Measurements from ENCODE around the gene KIF12. TPM values are rescaled to one million over a fixed set of nuclear protein-coding genes. Genes with fewer than 3 reads are reported as not detected.

KIF12 gene
- total and polyA plus RNA-seq, 4 donors = 0.47 to 6.7 (median 4.8) TPM

DNA sequence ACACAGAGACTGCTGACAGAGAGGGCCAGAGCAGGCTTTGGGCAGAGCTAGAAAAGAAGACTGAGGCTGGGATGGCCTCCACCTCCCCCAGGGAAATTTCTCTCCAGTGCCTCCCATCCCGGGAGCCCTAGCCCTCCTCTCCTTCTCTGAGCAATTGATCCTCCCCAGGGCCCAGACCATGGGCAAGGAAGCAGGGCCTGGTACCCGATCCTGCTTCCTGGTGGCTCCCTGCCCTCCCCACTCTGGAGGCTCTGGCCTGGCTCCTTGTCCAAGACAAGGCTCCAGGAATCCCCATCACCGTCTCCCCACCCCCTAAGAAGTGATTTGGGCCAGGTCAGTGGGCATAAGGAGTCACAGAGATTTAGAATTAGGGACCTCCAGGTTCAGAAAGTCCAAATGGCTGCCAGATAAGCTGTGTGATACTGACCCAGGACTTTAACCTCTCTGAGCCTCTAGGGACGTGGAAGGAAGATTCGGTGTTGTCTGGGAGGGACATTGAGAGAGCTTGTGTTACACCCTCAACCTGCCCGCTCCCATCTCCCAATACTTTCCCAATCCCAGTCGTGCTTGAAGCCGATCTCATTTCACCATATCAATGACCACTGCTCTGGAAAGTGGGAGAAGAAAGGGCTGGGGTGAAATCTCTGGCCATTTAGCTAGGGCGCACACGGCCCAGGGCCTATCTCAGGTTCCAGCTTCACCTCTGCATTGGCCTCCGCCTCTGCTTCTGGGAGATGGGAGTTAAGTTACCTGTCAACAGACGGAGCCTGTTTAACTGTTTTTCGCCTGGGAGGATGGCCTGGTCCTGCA, 25.8 kb upstream of the KIF12 start:
- no peak overlapping the region for H3K27ac ChIP-seq (ENCODE audit: low read depth in 1 of 2, low read length in 1 of 2)
- no peaks in the 10 kb centered on the region for H3K36me3 ChIP-seq (ENCODE audit: control insufficient read depth in 4 of 4, insufficient read depth in 4 of 4, low read length in 4 of 4)
- H3K27me3 ChIP-seq (ENCODE audit: control insufficient read depth in 3 of 3, insufficient read depth in 3 of 3, low read length in 2 of 3) = no peaks in the 10 kb centered on the region
- ATAC-seq (ENCODE audit: insufficient read depth, low FRiP score) (no peak), DNase-seq (no peak)
- H3K4me3 ChIP-seq = no peak overlapping the region
- no peak overlapping the region for H3K9ac ChIP-seq (ENCODE audit: insufficient read depth in 1 of 2, low read length in 2 of 2)
- peaks cover 0 to 28% (median 17%) of the 10 kb centered on the region in 5 donors for H3K4me1 ChIP-seq (ENCODE audit: control insufficient read depth in 5 of 5, insufficient read depth in 5 of 5, low read length in 5 of 5)
- WGBS, 2 donors = 86 to 88% methylated on average over 13 of the region's 13 CpGs
- peaks cover 0 to 10% (median 1%) of the 10 kb centered on the region in 4 donors for H3K9me3 ChIP-seq (ENCODE audit: control insufficient read depth in 4 of 4, insufficient read depth in 3 of 4, low read length in 3 of 4)
- TF ChIP-seq, protein P1, sequence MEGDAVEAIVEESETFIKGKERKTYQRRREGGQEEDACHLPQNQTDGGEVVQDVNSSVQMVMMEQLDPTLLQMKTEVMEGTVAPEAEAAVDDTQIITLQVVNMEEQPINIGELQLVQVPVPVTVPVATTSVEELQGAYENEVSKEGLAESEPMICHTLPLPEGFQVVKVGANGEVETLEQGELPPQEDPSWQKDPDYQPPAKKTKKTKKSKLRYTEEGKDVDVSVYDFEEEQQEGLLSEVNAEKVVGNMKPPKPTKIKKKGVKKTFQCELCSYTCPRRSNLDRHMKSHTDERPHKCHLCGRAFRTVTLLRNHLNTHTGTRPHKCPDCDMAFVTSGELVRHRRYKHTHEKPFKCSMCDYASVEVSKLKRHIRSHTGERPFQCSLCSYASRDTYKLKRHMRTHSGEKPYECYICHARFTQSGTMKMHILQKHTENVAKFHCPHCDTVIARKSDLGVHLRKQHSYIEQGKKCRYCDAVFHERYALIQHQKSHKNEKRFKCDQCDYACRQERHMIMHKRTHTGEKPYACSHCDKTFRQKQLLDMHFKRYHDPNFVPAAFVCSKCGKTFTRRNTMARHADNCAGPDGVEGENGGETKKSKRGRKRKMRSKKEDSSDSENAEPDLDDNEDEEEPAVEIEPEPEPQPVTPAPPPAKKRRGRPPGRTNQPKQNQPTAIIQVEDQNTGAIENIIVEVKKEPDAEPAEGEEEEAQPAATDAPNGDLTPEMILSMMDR (IDR thresholded peaks at IDR 0.05; ENCODE audit: control extremely low read depth, extremely low read depth) = no peak

DNA sequence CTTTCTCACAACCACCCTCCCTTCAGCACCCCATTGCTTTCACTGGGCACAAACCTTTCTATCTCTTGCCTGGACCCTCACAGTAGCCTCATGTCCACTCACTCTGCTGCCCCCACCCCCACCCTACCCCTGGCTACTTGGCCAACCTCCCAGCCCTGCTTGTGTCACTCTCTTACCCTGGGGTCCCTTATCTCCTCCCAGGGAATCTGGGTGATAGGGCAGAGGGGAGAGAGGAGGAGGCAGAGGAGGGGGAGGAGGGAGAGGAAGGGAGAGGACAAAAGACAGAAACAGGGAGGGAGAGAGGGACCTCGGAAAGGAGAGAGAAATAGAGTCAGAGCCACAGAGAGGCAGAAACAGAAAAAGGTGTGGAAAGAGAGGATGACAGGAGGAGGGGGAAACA, 25.0 kb upstream of the KIF12 start:
- Histone ChIP-seq H3K9me3 (ENCODE audit: control insufficient read depth in 4 of 4, insufficient read depth in 3 of 4, low read length in 3 of 4) (peaks cover 0 to 10% (median 1%) of the 10 kb centered on the region in 4 donors), H3K9ac (ENCODE audit: insufficient read depth in 1 of 2, low read length in 2 of 2) (no peak overlapping the region), H3K4me3 (no peak overlapping the region), H3K27ac (ENCODE audit: low read depth in 1 of 2, low read length in 1 of 2) (no peak overlapping the region), H3K4me1 (ENCODE audit: control insufficient read depth in 5 of 5, insufficient read depth in 5 of 5, low read length in 5 of 5) (peaks cover 0 to 32% (median 17%) of the 10 kb centered on the region in 5 donors), H3K27me3 (ENCODE audit: control insufficient read depth in 3 of 3, insufficient read depth in 3 of 3, low read length in 2 of 3) (no peaks in the 10 kb centered on the region), H3K36me3 (ENCODE audit: control insufficient read depth in 4 of 4, insufficient read depth in 4 of 4, low read length in 4 of 4) (no peaks in the 10 kb centered on the region)
- WGBS, 2 donors = 68 to 72% methylated on average over 1 of the region's 1 CpG
- no peak for DNase-seq
- ATAC-seq (ENCODE audit: insufficient read depth, low FRiP score) = no peak
- TF ChIP-seq, protein P1 (IDR thresholded peaks at IDR 0.05; ENCODE audit: control extremely low read depth, extremely low read depth) = no peak

DNA sequence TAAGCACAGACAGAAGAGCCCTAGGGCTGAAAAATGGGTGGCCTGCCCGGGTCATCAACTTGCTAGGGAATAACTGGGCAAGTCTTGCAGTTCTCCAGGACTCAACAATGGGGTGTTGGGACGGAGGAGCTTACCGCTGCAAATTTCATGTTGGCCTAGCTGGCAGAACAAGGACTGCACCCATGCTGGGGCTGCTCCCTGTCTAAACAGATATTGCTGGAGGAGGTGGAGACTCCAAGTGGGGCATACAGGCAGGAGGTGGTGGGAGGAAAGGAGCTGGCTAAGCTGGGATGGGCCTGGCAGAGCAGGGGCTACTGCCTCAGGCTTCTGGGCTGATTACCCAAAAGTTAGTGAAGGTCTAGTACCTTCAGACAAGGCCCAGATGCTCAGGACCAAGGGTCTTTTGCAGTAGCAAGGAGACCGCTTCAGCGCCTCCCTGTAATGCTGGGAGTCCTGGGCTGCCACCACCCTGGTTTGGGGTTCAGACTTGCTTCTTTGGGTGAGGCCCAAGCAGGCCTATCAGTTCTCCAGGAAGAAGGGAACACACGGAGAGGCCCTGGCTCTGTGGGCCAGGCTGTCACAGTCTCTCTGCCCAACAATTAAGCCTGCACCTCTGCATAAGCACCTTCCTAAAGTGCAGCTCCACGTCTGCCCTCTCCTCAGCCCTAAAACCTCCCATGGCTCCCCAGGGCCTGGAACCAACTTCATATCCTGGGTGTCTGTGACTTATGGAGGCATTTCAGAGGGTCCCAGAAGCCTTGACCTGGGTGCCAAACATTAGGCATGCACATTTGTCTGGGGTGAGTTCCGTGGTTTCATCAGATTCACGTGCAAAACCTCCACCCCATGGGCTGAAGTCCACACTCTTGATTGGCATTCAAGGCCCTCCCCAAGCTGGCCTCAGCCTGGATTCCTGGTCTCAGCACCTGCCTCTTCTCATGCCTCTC, 24.2 kb upstream of the KIF12 start:
- DNase-seq (peak in 1 of 3 donors; percentile 8), ATAC-seq (ENCODE audit: insufficient read depth, low FRiP score) (no peak)
- no peak overlapping the region for H3K9ac ChIP-seq (ENCODE audit: insufficient read depth in 1 of 2, low read length in 2 of 2)
- H3K27ac ChIP-seq (ENCODE audit: low read depth in 1 of 2, low read length in 1 of 2) = no peak overlapping the region
- H3K4me3 ChIP-seq = no peak overlapping the region
- no peaks in the 10 kb centered on the region for H3K36me3 ChIP-seq (ENCODE audit: control insufficient read depth in 4 of 4, insufficient read depth in 4 of 4, low read length in 4 of 4)
- no peaks in the 10 kb centered on the region for H3K27me3 ChIP-seq (ENCODE audit: control insufficient read depth in 3 of 3, insufficient read depth in 3 of 3, low read length in 2 of 3)
- 84 to 87% methylated on average over 9 of the region's 9 CpGs for WGBS, 2 donors
- peaks cover 0 to 10% (median 1%) of the 10 kb centered on the region in 4 donors for H3K9me3 ChIP-seq (ENCODE audit: control insufficient read depth in 4 of 4, insufficient read depth in 3 of 4, low read length in 3 of 4)
- TF ChIP-seq, protein P1 (IDR thresholded peaks at IDR 0.05; ENCODE audit: control extremely low read depth, extremely low read depth) = no peak
- peaks cover 0 to 39% (median 17%) of the 10 kb centered on the region in 5 donors for H3K4me1 ChIP-seq (ENCODE audit: control insufficient read depth in 5 of 5, insufficient read depth in 5 of 5, low read length in 5 of 5)
